ENCODE results near the gene RALGAPA2.

- TF ChIP-seq CTCF (IDR thresholded peaks at IDR 0.05) (no peak), POLR2A (IDR thresholded peaks at IDR 0.05; ENCODE audit: low read length) (no peak), E2F6 (IDR thresholded peaks at IDR 0.05; ENCODE audit: borderline replicate concordance, low read depth) (no peak), MYC (IDR thresholded peaks at IDR 0.05; ENCODE audit: borderline replicate concordance, low read length) (no peak), KDM1A (IDR thresholded peaks at IDR 0.05; ENCODE audit: low read depth) (no peak)
Observed at GRCh38 chr20:20611167-20611566, 101.3 kb downstream of the RALGAPA2 start.
